Activated CD4-positive, alpha-beta T cell treated with anti-CD3 and anti-CD28 coated beads for 36 hours (primary cell): Measurements from ENCODE around the gene HMG20A. TPM values are rescaled to one million over a fixed set of nuclear protein-coding genes. Genes with fewer than 3 reads are reported as not detected.
A peak's percentile ranks its signal among the peaks of the same experiment; 100 is the strongest.

Source experiments
- ATAC-seq: fragments of 200-7000 bp; cut with Tn5 transposase; one replicate; pipeline ENCODE4 v1.10.0; 2021; ENCODE audit warnings: mild to moderate bottlenecking, moderate library complexity
- CTCF ChIA-PET: fragments of 350-600 bp; sonication (Branson Sonifier 250); formaldehyde crosslinking; loops from one replicate; lab custom pipeline; 2021; ENCODE audit warnings: antibody characterized with exemption; lab: Charles Lee
- POLR2A ChIA-PET: fragments of 350-600 bp; sonication (Branson Sonifier 250); formaldehyde crosslinking; loops from one replicate; lab custom pipeline; 2021; ENCODE audit warnings: antibody characterized with exemption, inconsistent platforms; lab: Charles Lee
- DNase-seq: peaks from one replicate; pipeline ENCODE4 v3.0.0-alpha.2; 2020
- H3K27ac Mint-ChIP-seq: one replicate; pipeline ENCODE4 v1.8.0; 2021; ENCODE audit warnings: mixed read lengths
- H3K27me3 Mint-ChIP-seq: one replicate; pipeline ENCODE4 v1.8.0; 2021; ENCODE audit warnings: mixed read lengths
- H3K36me3 Mint-ChIP-seq: one replicate; pipeline ENCODE4 v1.8.0; 2021; ENCODE audit warnings: low read depth, mixed read lengths
- H3K4me1 Mint-ChIP-seq: one replicate; pipeline ENCODE4 v1.8.0; 2021; ENCODE audit warnings: mixed read lengths
- H3K4me3 Mint-ChIP-seq: one replicate; pipeline ENCODE4 v1.8.0; 2021; ENCODE audit warnings: mild to moderate bottlenecking, moderate library complexity, mixed read lengths
- H3K9me3 Mint-ChIP-seq: one replicate; pipeline ENCODE4 v1.8.0; 2021; ENCODE audit warnings: low read depth, mixed read lengths
- intact Hi-C, 2 experiments: fragments of 100-400 bp; cut with DNase I in 1 of 2; cut with micrococcal nuclease in 1 of 2; formaldehyde crosslinking; loops; one replicate each; pipeline versions ENCODE4 v1.14.2 to v1.15.1; 2022 to 2024; cut with DNase I, micrococcal nuclease
- total RNA-seq, 2 experiments: library from RNA; stranded (reverse); gene quantifications; one replicate each; pipeline ENCODE4 v1.2.3, GENCODE V29; 2021

Gene HMG20A
- total RNA-seq, 2 experiments from 2014 or later, result 45.9 to 59.1 TPM

- CTCF ChIA-PET, result interaction anchor here (0.6 to 1.3 kb wide), 3 partner anchors 20 to 38 kb away, joined by 3 read pairs; no protein-coding TSS in a partner anchor
- H3K27ac Mint-ChIP-seq, result peak overlapping the region; percentile 17
- intact Hi-C loops, result no loop called here
Observed at GRCh38 chr15:77457191-77457904, 36.7 kb downstream of the HMG20A start.

GRCh38 chr15:77457905-77458265 lies 37.2 kb downstream of the HMG20A start:
- CTCF ChIA-PET, result interaction anchor here (0.6 to 2.1 kb wide), 4 partner anchors 20 to 39 kb away, joined by 3 to 5 read pairs (median 3); no protein-coding TSS in a partner anchor
- intact Hi-C loops, result no loop called here
- H3K4me3 Mint-ChIP-seq, result no peak overlapping the region

More at GRCh38 chr15:77457191-77457904, 36.7 kb downstream of the HMG20A start:
- Mint-ChIP-seq H3K4me3 (no peak overlapping the region), H3K36me3 (peaks cover 19% of the 10 kb centered on the region), H3K27me3 (no peaks in the 10 kb centered on the region), H3K4me1 (peaks cover 32% of the 10 kb centered on the region), H3K9me3 (no peaks in the 10 kb centered on the region)
- DNase-seq (no peak), ATAC-seq (peak; percentile 55)
- POLR2A ChIA-PET, result no interaction called here

GRCh38 chr15:77459031-77459430 lies 38.3 kb downstream of the HMG20A start:
- no peaks in the 10 kb centered on the region for H3K9me3 Mint-ChIP-seq
- CTCF ChIA-PET, result interaction anchor here (2.1 kb wide), 1 partner anchor 25 kb away, joined by 5 read pairs; no protein-coding TSS in a partner anchor
- H3K4me3 Mint-ChIP-seq, result no peak overlapping the region
- ATAC-seq, result no peak
- H3K36me3 Mint-ChIP-seq, result peaks cover 19% of the 10 kb centered on the region
- H3K27ac Mint-ChIP-seq, result no peak overlapping the region
- POLR2A ChIA-PET, result no interaction called here
- no peaks in the 10 kb centered on the region for H3K27me3 Mint-ChIP-seq
- intact Hi-C loops, result no loop called here
- no peak for DNase-seq
- peaks cover 32% of the 10 kb centered on the region for H3K4me1 Mint-ChIP-seq

More at GRCh38 chr15:77457905-77458265, 37.2 kb downstream of the HMG20A start:
- peaks cover 32% of the 10 kb centered on the region for H3K4me1 Mint-ChIP-seq
- H3K9me3 Mint-ChIP-seq, result no peaks in the 10 kb centered on the region
- POLR2A ChIA-PET, result no interaction called here
- ATAC-seq (no peak), DNase-seq (no peak)
- no peaks in the 10 kb centered on the region for H3K27me3 Mint-ChIP-seq
- H3K27ac Mint-ChIP-seq, result peak overlapping the region; percentile 17
- H3K36me3 Mint-ChIP-seq, result peaks cover 19% of the 10 kb centered on the region

GRCh38 chr15:77461486-77461885 lies 40.8 kb downstream of the HMG20A start:
- H3K36me3 Mint-ChIP-seq, result peaks cover 21% of the 10 kb centered on the region
- H3K27me3 Mint-ChIP-seq, result no peaks in the 10 kb centered on the region
- intact Hi-C loops, result no loop called here
- DNase-seq (no peak), ATAC-seq (no peak)
- H3K4me3 Mint-ChIP-seq, result no peak overlapping the region
- POLR2A ChIA-PET, result no interaction called here
- CTCF ChIA-PET, result no interaction called here
- H3K27ac Mint-ChIP-seq, result no peak overlapping the region
- peaks cover 15% of the 10 kb centered on the region for H3K4me1 Mint-ChIP-seq
- H3K9me3 Mint-ChIP-seq, result no peaks in the 10 kb centered on the region

- POLR2A ChIA-PET, result no interaction called here
- H3K27me3 Mint-ChIP-seq, result no peaks in the 10 kb centered on the region
- CTCF ChIA-PET, result no interaction called here
- ATAC-seq (no peak), DNase-seq (no peak)
- no peaks in the 10 kb centered on the region for H3K9me3 Mint-ChIP-seq
- no peak overlapping the region for H3K4me3 Mint-ChIP-seq
- no peaks in the 10 kb centered on the region for H3K4me1 Mint-ChIP-seq
- intact Hi-C loops, result no loop called here
- H3K36me3 Mint-ChIP-seq, result peaks cover 28% of the 10 kb centered on the region
- H3K27ac Mint-ChIP-seq, result no peak overlapping the region
Observed at GRCh38 chr15:77464129-77464865, 43.6 kb downstream of the HMG20A start.

GRCh38 chr15:77466521-77466920 lies 45.8 kb downstream of the HMG20A start:
- Mint-ChIP-seq H3K27me3 (no peaks in the 10 kb centered on the region), H3K36me3 (peaks cover 25% of the 10 kb centered on the region), H3K9me3 (no peaks in the 10 kb centered on the region), H3K4me3 (no peak overlapping the region), H3K4me1 (no peaks in the 10 kb centered on the region), H3K27ac (no peak overlapping the region)
- ATAC-seq (no peak), DNase-seq (no peak)
- CTCF ChIA-PET, result interaction anchor here (0.6 to 0.7 kb wide), 2 partner anchors 13 to 220 kb away, joined by 3 read pairs; no protein-coding TSS in a partner anchor
- intact Hi-C loops, result no loop called here
- POLR2A ChIA-PET, result no interaction called here

- Mint-ChIP-seq H3K4me3 (no peak overlapping the region), H3K9me3 (no peaks in the 10 kb centered on the region), H3K36me3 (peaks cover 30% of the 10 kb centered on the region), H3K4me1 (no peaks in the 10 kb centered on the region), H3K27ac (no peak overlapping the region), H3K27me3 (no peaks in the 10 kb centered on the region)
- DNase-seq (no peak), ATAC-seq (no peak)
- intact Hi-C loops, result no loop called here
- ChIA-PET CTCF (no interaction called here), POLR2A (no interaction called here)
Observed at GRCh38 chr15:77468896-77469295, 48.2 kb downstream of the HMG20A start.

GRCh38 chr15:77470235-77470634 lies 49.5 kb downstream of the HMG20A start:
- DNase-seq (no peak), ATAC-seq (no peak)
- no peaks in the 10 kb centered on the region for H3K27me3 Mint-ChIP-seq
- no peak overlapping the region for H3K27ac Mint-ChIP-seq
- ChIA-PET POLR2A (no interaction called here), CTCF (no interaction called here)
- intact Hi-C loops, result no loop called here
- no peaks in the 10 kb centered on the region for H3K4me1 Mint-ChIP-seq
- H3K9me3 Mint-ChIP-seq, result no peaks in the 10 kb centered on the region
- no peak overlapping the region for H3K4me3 Mint-ChIP-seq
- peaks cover 35% of the 10 kb centered on the region for H3K36me3 Mint-ChIP-seq

- DNase-seq (no peak), ATAC-seq (no peak)
- Mint-ChIP-seq H3K27ac (no peak overlapping the region), H3K4me1 (no peaks in the 10 kb centered on the region), H3K36me3 (peaks cover 34% of the 10 kb centered on the region), H3K27me3 (no peaks in the 10 kb centered on the region), H3K9me3 (no peaks in the 10 kb centered on the region), H3K4me3 (no peak overlapping the region)
- CTCF ChIA-PET, result no interaction called here
- POLR2A ChIA-PET, result no interaction called here
- intact Hi-C loops, result no loop called here
Observed at GRCh38 chr15:77473328-77473727, 52.6 kb downstream of the HMG20A start.

GRCh38 chr15:77474310-77474988 lies 53.8 kb downstream of the HMG20A start:
- no peaks in the 10 kb centered on the region for H3K27me3 Mint-ChIP-seq
- CTCF ChIA-PET, result interaction anchor here (1.8 kb wide), 1 partner anchor 23 kb away, joined by 4 read pairs; no protein-coding TSS in a partner anchor
- H3K9me3 Mint-ChIP-seq, result no peaks in the 10 kb centered on the region
- peaks cover 32% of the 10 kb centered on the region for H3K36me3 Mint-ChIP-seq
- H3K4me3 Mint-ChIP-seq, result no peak overlapping the region
- POLR2A ChIA-PET, result no interaction called here
- ATAC-seq (no peak), DNase-seq (no peak)
- no peak overlapping the region for H3K27ac Mint-ChIP-seq
- H3K4me1 Mint-ChIP-seq, result peaks cover 5% of the 10 kb centered on the region
- intact Hi-C loops, result no loop called here

- no peak overlapping the region for H3K4me3 Mint-ChIP-seq
- H3K27me3 Mint-ChIP-seq, result no peaks in the 10 kb centered on the region
- no peak overlapping the region for H3K27ac Mint-ChIP-seq
- intact Hi-C loops, result no loop called here
- ChIA-PET CTCF (interaction anchor here (0.6 to 1.8 kb wide), 3 partner anchors 19 to 529 kb away, joined by 3 to 4 read pairs (median 4); no protein-coding TSS in a partner anchor), POLR2A (no interaction called here)
- H3K4me1 Mint-ChIP-seq, result peaks cover 5% of the 10 kb centered on the region
- peaks cover 34% of the 10 kb centered on the region for H3K36me3 Mint-ChIP-seq
- DNase-seq (no peak), ATAC-seq (no peak)
- H3K9me3 Mint-ChIP-seq, result no peaks in the 10 kb centered on the region
Observed at GRCh38 chr15:77475001-77475400, 54.3 kb downstream of the HMG20A start.
